GM19193 (cell line): ENCODE data around the gene ARAP2.

Experiments used
- POLR2A ChIP-seq: IDR thresholded peaks from 4 replicates; pipeline ENCODE4 v1.6.1; 2011; ENCODE audit not compliant: insufficient read depth, insufficient read length; ENCODE audit errors: extremely low read depth

The ARAP2 gene

GRCh38 chr4:36042122-36042970 is 202.0 kb downstream of the ARAP2 start:
- no peak for TF ChIP-seq POLR2A

GRCh38 chr4:36041340-36041739 is 203.0 kb downstream of the ARAP2 start:
- TF ChIP-seq POLR2A: no peak

DNA sequence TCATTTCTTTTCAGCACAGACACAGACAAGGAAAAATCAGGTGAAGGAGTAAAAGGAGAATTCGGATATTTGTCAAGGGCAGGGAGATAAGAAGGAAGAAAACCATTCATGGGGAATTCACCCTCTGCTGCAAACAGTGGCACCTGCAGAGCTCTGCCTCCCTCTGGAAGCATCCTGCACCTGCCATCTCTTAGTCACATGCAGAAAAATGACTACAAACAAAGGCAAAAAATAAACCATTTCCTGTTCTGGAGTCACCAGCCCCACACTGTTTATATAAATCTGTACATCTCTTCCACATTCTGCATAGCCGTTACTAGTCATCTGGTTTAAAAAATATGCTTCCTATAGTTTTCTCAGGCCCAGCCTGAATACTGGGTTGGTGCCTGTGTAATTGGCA is 205.3 kb downstream of the ARAP2 start:
- no peak for TF ChIP-seq POLR2A

GRCh38 chr4:36038491-36038890 is 205.8 kb downstream of the ARAP2 start:
- TF ChIP-seq POLR2A: no peak

DNA sequence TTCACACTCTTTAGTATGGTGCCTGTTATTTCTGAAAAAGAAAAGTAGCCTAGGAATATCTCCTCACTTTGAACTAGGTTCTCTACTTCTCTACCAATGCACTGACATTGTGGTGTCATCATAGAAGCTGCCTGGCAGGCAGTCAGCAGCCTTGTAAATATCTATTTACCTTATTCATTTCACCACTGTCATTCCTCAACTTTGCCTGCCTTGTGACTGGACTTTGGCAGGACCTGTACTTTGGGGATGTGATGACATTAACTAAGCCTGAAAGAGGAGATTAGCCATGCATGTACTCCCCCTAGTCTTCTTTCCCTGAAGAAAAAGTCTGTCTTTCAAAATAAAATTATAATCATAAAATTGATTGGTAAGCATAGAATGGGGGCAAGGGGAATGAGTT is 207.2 kb downstream of the ARAP2 start:
- TF ChIP-seq POLR2A: no peak

DNA sequence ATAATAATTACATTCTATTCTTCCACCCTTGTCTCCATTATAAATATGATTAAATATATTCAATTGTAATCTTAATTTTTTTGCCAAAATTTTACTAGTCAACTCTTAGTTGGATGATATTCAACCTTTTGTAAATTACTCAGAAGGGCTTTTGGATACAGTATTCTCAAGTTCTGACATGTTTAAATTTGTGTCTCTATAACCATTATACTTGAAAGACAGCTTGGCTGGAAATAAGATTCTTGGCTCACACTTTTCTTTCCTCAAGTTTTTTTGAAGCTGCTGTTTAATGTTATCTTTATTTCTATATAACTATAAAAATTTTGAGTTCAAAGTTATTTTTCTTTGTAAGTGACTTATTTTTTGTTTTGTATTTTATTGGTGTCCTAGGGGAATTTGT is 214.4 kb downstream of the ARAP2 start:
- no peak for TF ChIP-seq POLR2A

- no peak for TF ChIP-seq POLR2A
These were observed 217.1 kb downstream of the ARAP2 start for GRCh38 chr4:36027203-36027602.

DNA sequence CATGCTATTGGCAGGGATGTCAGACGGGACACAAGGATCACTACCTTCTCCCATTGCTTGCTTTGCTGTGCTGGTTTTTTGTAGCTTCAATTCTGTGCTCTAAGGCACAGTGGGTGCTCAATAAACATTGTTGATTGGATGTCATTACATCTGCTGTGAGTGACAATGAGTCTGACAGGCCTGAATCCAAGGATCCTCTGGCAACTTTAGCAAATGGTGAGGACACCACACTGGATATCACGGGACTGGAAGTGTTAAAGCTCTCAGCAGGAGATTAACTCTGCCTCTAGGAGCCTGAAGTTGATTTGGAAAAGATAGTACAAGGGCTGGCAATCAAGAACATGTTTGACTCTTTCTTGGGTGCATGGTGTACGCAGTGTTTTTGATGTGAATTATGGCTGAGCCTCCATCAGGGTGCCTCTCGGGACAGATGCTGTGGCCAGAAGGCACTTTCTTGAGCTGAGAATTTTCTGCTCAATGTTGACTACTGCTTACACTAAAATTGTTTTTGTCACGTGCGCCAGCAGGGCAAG is 217.9 kb downstream of the ARAP2 start:
- TF ChIP-seq POLR2A: no peak

GRCh38 chr4:36024901-36025660 is 219.2 kb downstream of the ARAP2 start:
- TF ChIP-seq POLR2A: no peak

- no peak for TF ChIP-seq POLR2A
These were observed 224.0 kb downstream of the ARAP2 start for GRCh38 chr4:36020351-36020750.
